T-helper 2 cell (primary cell): ENCODE measurements around the gene TEKT4.
"Not testable (repeated sequence)": the region's sequence is repeated elsewhere in the genome, so short reads cannot be mapped to it uniquely, and the experiment has no call there.

Experiments used
- DNase-seq, 5 experiments: peaks; one replicate each; pipeline versions ENCODE4 v3.0.0 to v3.0.0-alpha.2; 2012 to 2022
- total RNA-seq, 2 donors: gene quantifications; one replicate each; lab custom pipeline; 2026; lab: John Stamatoyannopoulos, UW

TEKT4 gene, protein sequence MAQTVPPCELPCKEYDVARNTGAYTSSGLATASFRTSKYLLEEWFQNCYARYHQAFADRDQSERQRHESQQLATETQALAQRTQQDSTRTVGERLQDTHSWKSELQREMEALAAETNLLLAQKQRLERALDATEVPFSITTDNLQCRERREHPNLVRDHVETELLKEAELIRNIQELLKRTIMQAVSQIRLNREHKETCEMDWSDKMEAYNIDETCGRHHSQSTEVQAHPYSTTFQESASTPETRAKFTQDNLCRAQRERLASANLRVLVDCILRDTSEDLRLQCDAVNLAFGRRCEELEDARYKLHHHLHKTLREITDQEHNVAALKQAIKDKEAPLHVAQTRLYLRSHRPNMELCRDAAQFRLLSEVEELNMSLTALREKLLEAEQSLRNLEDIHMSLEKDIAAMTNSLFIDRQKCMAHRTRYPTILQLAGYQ
- 0 reads per million in 2 donors for total RNA-seq

DNA sequence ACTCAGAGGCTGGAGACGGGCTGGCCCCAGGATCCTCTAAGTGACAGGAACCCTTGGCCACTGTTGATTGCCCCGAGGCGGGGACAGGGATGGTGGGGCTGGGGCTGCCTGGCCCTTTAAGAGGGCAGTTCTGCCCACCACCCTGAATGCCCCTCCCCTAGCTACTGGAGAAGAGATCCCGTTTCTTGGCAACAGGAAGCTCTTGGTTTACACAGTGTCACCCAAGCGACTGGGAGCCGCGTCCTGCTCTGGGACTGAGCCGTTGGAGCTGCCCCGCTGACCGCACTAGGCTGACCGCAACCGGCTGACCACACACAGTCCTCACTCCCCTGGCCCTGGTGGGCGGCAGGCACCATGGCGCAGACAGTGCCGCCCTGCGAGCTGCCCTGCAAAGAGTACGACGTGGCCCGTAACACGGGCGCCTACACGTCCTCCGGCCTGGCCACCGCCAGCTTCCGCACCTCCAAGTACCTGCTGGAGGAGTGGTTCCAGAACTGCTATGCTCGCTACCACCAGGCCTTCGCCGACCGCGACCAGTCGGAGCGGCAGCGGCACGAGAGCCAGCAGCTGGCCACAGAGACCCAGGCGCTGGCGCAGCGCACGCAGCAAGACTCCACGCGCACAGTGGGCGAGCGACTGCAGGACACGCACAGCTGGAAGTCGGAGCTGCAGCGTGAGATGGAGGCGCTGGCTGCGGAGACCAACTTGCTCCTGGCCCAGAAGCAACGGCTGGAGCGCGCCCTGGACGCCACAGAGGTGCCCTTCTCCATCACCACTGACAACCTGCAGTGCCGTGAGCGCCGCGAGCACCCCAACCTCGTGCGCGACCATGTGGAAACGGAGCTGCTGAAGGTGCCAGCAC, at the start of gene TEKT4:
Gene TEKT4, plus strand, starts transcription at position 205 of the 862 bp plus-strand sequence. Its CDS starts 150 bp downstream, at position 355.
- no peak for DNase-seq

- DNase-seq: peak in 1 of 5 experiments; percentile 56
These were observed 32.0 kb upstream of the TEKT4 start for GRCh38 chr2:94839224-94839623.

DNA sequence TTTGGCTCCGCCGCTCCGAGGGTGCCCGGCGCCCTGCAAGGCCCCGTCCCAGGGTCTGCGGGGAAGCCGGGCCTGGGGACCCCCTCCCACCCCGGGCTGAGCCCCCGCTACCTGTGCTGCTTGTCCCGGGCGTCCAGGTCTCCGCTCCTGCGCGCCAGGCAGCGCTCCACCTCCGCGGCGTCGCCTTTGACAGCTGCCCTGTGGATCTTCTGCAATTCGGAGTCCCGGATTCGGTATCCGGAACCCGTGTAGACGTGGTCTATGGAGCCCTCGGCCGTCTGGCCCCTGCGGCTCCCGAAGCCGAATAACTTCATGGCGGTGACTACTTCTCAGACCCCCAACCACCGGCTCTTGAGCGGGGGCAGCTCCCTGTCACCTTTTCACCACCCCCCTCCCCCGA, 14.4 kb upstream of the TEKT4 start:
- not testable (repeated sequence) for DNase-seq

DNA sequence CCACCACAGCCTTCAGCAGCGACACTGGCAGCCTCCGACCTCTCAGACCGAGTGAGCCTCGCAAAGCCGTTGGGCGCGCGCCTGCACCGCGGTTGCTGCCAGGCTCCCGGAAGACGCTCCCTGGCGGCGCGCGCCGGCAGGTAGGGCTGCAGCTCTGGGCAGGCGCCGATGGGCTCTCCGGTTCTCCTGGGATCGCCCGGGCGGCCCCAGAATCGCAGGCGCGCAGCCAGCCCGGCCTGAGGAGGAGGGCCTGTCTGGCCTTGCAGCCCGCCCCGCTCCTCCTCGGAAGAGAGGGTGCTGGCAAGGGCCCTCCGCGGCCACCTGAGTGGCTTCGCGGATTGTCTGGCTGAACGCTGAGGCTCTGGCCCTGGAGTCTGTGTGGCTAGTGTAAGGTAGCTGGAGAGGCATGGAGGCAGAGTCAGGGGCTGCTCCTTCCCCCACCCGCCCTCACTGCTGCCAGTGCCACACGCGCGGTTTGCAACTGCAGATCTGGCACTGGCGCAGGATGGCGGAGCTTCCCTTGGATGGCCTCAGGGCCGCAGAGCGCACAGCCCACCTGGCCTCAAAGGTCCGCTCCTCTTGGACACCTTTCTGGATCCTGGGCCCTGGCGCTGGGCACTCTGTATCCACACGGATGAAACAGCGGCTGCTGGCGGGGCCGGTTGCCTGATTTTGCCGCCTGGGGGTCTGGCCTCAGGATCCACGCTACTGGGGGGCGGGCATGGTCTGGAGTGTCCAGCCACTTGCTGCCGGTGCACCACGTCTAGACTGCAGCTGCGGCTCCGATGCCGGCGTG, 13.7 kb upstream of the TEKT4 start:
- DNase-seq: peak in 1 of 5 experiments; percentile 65

DNA sequence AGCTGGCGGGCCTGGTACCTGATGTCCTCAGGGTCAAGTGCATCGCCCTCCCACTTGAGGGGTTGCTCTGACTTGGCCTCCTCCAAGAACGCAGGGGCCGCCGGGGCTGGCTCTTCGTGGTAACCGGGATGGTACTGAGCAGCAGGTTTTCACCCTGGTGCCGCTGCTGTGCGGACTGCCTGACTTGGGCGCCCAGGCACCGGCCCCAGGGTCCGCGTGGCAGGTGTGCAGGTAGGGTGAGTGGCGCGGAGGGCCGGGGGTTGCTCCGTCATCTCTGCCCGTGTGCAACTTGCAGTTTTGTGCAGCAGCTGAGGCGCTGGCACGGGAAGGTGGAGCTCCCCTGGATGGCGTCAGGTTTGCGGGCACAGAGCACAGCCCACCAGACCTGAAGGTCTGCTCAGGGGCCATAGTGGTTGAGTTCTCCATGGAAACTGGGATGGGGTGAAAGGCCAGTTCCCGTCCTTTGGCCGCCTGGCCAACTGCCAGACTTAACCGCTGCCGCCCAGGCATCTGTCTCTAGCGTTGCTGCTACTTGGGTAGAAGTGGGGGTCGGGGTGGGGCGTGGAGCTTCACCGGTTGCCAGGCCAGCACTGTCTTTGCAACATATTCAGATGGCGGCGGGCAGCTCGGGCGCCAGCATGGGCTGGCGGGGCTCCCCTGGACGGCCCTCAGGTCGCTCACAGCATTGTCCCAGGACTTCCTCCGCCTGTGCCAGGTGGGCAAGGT, 12.9 kb upstream of the TEKT4 start:
- not testable (repeated sequence) for DNase-seq

DNA sequence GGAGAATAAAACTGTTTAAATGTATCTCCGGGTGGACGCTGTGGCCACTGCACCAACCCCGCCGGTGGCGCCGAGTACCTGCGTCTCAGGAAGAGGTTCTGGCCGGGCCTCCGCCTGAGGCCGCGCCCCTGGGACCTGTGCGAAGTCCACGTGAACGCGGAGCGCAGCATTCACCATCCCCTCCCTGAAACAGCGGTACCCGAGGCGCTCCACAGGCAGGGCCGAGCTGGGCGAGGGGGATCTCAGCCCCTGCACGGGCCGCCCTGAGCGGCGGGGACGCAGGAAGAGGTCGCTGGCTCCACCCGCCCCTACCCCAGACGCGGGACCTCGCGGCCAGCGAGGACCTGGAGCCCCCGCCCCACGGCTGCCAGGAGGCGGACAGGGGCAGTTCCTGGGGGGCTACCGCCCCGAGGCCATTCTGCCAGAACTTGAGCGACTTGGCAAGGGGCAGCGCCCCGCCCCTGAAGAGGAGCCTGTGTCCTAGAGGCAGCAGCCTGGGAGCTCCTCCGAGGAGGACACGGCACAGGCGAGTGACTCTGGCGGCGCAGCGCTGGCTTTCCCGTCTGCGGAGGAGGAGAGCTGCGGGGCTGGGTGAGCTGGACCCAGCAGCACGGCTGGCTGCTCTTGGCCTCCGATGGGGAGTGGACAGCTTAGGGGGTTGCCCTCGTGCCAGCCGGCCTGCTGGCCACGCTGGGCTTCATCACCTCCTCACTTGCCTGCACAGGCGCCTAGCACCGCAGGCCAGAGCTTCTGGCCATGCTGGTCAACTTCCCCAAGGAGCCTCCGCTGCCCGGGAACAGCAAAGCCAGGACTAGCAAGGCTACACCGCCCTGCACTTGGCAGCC, 9.7 kb upstream of the TEKT4 start:
- no peak for DNase-seq

DNA sequence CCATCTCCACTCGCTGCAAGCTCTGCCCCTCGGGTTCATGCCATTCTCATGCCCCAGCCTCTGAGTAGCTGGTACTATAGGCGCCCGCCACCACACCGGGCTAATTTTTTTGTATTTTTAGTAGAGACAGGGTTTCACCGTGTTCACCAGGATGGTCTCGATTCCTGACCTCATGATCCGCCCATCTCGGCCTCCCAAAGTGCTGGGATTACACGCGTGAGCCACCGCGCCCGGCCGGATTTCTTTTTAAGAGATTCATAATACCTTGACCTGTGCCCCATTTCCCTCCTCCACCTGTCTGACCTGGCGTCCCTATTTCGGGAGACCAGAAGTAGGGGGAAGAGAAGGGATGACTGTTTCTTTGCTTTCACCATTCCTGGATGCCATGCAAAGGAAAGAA, 8.3 kb upstream of the TEKT4 start:
- not testable (repeated sequence) for DNase-seq

DNA sequence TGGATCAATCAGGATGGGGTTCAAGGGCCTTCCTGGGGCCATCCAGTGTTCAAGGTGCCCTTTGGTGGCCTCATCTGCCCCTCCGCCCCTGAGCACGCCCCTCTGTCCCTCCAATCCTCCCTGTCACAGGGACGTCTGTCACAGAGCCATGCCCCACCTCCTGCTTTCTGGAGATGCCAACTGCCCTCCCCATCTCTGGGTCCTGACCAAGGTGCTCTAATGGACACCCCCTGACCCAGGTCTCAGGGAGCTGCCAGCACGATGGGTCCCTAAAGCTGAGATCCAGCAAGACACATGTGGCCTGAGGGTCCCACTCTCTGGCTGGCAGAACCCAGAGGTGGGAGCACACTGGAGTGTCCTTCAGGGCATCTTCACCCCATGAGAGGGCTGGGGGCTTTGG, 2.1 kb upstream of the TEKT4 start:
- no peak for DNase-seq

- DNase-seq: no peak
These were observed 1.4 kb upstream of the TEKT4 start for GRCh38 chr2:94869552-94870439.

- DNase-seq: peak in 1 of 5 experiments; percentile 30
These were observed 597 bp upstream of the TEKT4 start for GRCh38 chr2:94870440-94871225.

- DNase-seq: no peak
These were observed 923 bp downstream of the TEKT4 start for GRCh38 chr2:94872088-94872618.

DNA sequence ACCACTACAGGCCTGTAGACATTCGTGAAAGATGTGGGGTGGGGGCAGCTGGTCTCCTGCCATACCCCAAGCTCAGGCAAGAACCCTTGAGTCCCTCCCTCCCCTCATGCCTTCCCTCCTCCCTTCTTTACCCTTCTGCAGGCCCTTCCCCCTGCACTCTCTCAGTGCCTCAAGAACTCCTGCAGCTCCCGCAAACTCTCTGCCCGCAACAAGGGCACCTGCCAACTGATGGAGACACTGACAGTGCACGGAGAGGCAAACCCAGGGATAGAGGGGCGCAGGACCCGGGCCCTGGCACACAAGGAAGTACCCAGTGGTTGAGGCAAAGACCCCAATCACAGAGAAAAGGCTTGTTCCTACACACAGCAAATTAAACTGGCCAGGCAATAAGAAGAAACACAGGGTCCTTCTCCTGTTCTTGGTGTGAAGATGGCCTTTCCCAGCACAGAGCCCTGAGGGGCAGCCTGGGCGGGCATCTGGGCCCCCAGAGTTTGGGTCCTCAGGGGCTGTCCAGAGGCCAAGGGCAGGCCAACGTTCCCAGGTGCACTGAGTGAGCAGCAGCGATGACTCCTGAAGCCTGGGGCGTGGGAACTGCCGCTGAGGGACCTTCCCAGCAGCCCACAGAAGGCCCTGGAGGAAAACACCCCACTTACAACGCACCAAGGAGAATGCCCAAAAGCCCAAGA, 1.6 kb downstream of the TEKT4 start:
- no peak for DNase-seq

- DNase-seq: no peak
These were observed 2.4 kb downstream of the TEKT4 start for GRCh38 chr2:94873362-94874276.

GRCh38 chr2:94874277-94874997, 3.2 kb downstream of the TEKT4 start:
- peak in 3 of 5 experiments; percentile 28 to 55 (median 49) for DNase-seq

GRCh38 chr2:94875064-94875819, 4.0 kb downstream of the TEKT4 start:
- no peak for DNase-seq
